ENCODE data around the gene NUP107.

- no peak for TF ChIP-seq CTCF (conservative IDR thresholded peaks at IDR 0.05)
- TF ChIP-seq ZFX (IDR thresholded peaks at IDR 0.05): no peak
Observed at GRCh38 chr12:68745904-68746571, 59.3 kb downstream of the NUP107 start, which contains the start of gene SLC35E3.

Measured in C4-2B (cell line).